WTC11 (cell line): ENCODE measurements around the gene NEK6. TPM values are rescaled to one million over a fixed set of nuclear protein-coding genes. Genes with fewer than 3 reads are reported as not detected.

ENCODE experiments used
- ATAC-seq: fragments of 200-7000 bp; cut with Tn5 transposase; 2 replicates; pipeline ENCODE4 v1.10.0; 2021; ENCODE audit warnings: mild to moderate bottlenecking, moderate library complexity
- CTCF ChIA-PET: fragments of 300-600 bp; sonication (Branson Sonifier 250); formaldehyde crosslinking; loops from one replicate; lab custom pipeline; 2021; ENCODE audit warnings: antibody characterized with exemption; lab: Charles Lee
- POLR2A ChIA-PET: fragments of 350-600 bp; sonication (Branson Sonifier 250); formaldehyde crosslinking; loops from one replicate; lab custom pipeline; 2021; ENCODE audit warnings: antibody characterized with exemption; lab: Charles Lee
- DNase-seq: peaks from one replicate; pipeline ENCODE4 v3.0.0; 2021; ENCODE audit warnings: low spot score
- H3K27ac Mint-ChIP-seq: 2 replicates; pipeline ENCODE4 v1.8.0; 2021; ENCODE audit warnings: mixed read lengths
- H3K27me3 Mint-ChIP-seq: 2 replicates; pipeline ENCODE4 v1.8.0; 2021; ENCODE audit warnings: low read depth, mild to moderate bottlenecking, moderate library complexity, mixed read lengths
- H3K36me3 Mint-ChIP-seq: 2 replicates; pipeline ENCODE4 v1.8.0; 2021; ENCODE audit warnings: mixed read lengths
- H3K4me1 Mint-ChIP-seq: 2 replicates; pipeline ENCODE4 v1.8.0; 2022; ENCODE audit warnings: mixed read lengths
- H3K4me3 Mint-ChIP-seq: 2 replicates; pipeline ENCODE4 v1.8.0; 2021; ENCODE audit warnings: mild to moderate bottlenecking, moderate library complexity, mixed read lengths
- H3K9me3 Mint-ChIP-seq: 2 replicates; pipeline ENCODE4 v1.8.0; 2021; ENCODE audit warnings: mixed read lengths
- CREM ChIP-seq: sonication (generic); formaldehyde crosslinking; IDR thresholded peaks from 2 replicates; pipeline ENCODE4 v1.8.1; 2022; ENCODE audit warnings: mild to moderate bottlenecking, missing genetic modification reagents, moderate library complexity
- HMGA2 ChIP-seq: fragments of 250-450 bp; sonication (Bioruptor Pico); IDR thresholded peaks from 2 replicates; pipeline ENCODE4 v1.4.0; 2021; ENCODE audit warnings: mild to moderate bottlenecking, moderate library complexity
- JAZF1 ChIP-seq: fragments of 250-450 bp; sonication (Bioruptor Pico); IDR thresholded peaks from 2 replicates; pipeline ENCODE4 v1.9.0; 2021; ENCODE audit warnings: moderate library complexity, mild to moderate bottlenecking, inconsistent platforms
- MXD4 ChIP-seq: fragments of 250-450 bp; sonication (Bioruptor Pico); IDR thresholded peaks from 2 replicates; pipeline ENCODE4 v1.8.0; 2021; ENCODE audit warnings: mild to moderate bottlenecking, moderate library complexity, borderline replicate concordance
- MYBL2 ChIP-seq: sonication (generic); formaldehyde crosslinking; IDR thresholded peaks from 2 replicates; pipeline ENCODE4 v1.8.1; 2023; ENCODE audit warnings: mild to moderate bottlenecking, moderate library complexity, missing genetic modification reagents
- NFATC4 ChIP-seq: fragments of 250-450 bp; sonication (Bioruptor Pico); IDR thresholded peaks from 2 replicates; pipeline ENCODE4 v1.9.0; 2021; ENCODE audit warnings: mild to moderate bottlenecking
- NFE2L1 ChIP-seq: sonication (generic); formaldehyde crosslinking; IDR thresholded peaks from 2 replicates; pipeline ENCODE4 v1.8.1; 2023; ENCODE audit warnings: missing genetic modification reagents
- NR1H2 ChIP-seq: sonication (generic); formaldehyde crosslinking; IDR thresholded peaks from 2 replicates; pipeline ENCODE4 v1.9.0; 2021; ENCODE audit warnings: mild to moderate bottlenecking, moderate library complexity, missing genetic modification reagents
- NR2C2 ChIP-seq: sonication (generic); formaldehyde crosslinking; IDR thresholded peaks from 2 replicates; pipeline ENCODE4 v1.8.0; 2022; ENCODE audit warnings: mild to moderate bottlenecking, missing genetic modification reagents
- SMAD3 ChIP-seq: sonication (generic); formaldehyde crosslinking; IDR thresholded peaks from 2 replicates; pipeline ENCODE4 v1.8.0; 2022; ENCODE audit warnings: missing genetic modification reagents, mild to moderate bottlenecking, borderline replicate concordance
- TCF7 ChIP-seq: sonication (generic); formaldehyde crosslinking; IDR thresholded peaks from 2 replicates; pipeline ENCODE4 v1.8.0; 2022; ENCODE audit warnings: mild to moderate bottlenecking, low read depth, missing genetic modification reagents, moderate library complexity
- ZNF263 ChIP-seq: sonication (generic); formaldehyde crosslinking; IDR thresholded peaks from 2 replicates; pipeline ENCODE4 v1.8.1; 2022; ENCODE audit warnings: low read depth, mild to moderate bottlenecking, moderate library complexity, missing genetic modification reagents
- ZNF317 ChIP-seq: sonication (generic); formaldehyde crosslinking; IDR thresholded peaks from 2 replicates; pipeline ENCODE4 v1.8.1; 2023; ENCODE audit warnings: low read depth, mild to moderate bottlenecking, moderate library complexity, missing genetic modification reagents, borderline replicate concordance
- ZNF423 ChIP-seq: fragments of 250-450 bp; sonication (Bioruptor Pico); IDR thresholded peaks from 2 replicates; pipeline ENCODE4 v2.1.2; 2022; ENCODE audit warnings: mild to moderate bottlenecking, moderate library complexity
- ZNF671 ChIP-seq: fragments of 250-450 bp; sonication (Bioruptor Pico); IDR thresholded peaks from 2 replicates; pipeline ENCODE4 v1.8.0; 2021; ENCODE audit warnings: mild to moderate bottlenecking
- total RNA-seq: library from RNA; stranded (reverse); gene quantifications from 3 replicates; pipeline ENCODE4 v1.2.3, GENCODE V29; 2021
- TF ChIP-seq, protein P1 (sequence below): sonication (generic); formaldehyde crosslinking; IDR thresholded peaks from 2 replicates; pipeline ENCODE4 v1.8.0; 2022; ENCODE audit warnings: mild to moderate bottlenecking, missing genetic modification reagents
- TF ChIP-seq, protein P2 (sequence below): fragments of 200-600 bp; IDR thresholded peaks from 2 replicates; pipeline ENCODE4 v1.8.0; 2022; ENCODE audit warnings: antibody characterized with exemption
- TF ChIP-seq, protein P3 (sequence below): sonication (generic); formaldehyde crosslinking; IDR thresholded peaks from 2 replicates; pipeline ENCODE4 v1.8.0; 2022; ENCODE audit warnings: mild to moderate bottlenecking, missing genetic modification reagents
- TF ChIP-seq, protein P4 (sequence below): sonication (generic); formaldehyde crosslinking; IDR thresholded peaks from 2 replicates; pipeline ENCODE4 v1.8.1; 2023; ENCODE audit warnings: mild to moderate bottlenecking, moderate library complexity, missing genetic modification reagents
- TF ChIP-seq, protein P5 (sequence below): sonication (generic); formaldehyde crosslinking; conservative IDR thresholded peaks from 2 replicates; pipeline ENCODE4 v1.8.1; 2022; ENCODE audit warnings: mild to moderate bottlenecking, missing genetic modification reagents

Gene NEK6
- total RNA-seq, 1 experiment from 2014 or later = 23.0 TPM

DNA sequence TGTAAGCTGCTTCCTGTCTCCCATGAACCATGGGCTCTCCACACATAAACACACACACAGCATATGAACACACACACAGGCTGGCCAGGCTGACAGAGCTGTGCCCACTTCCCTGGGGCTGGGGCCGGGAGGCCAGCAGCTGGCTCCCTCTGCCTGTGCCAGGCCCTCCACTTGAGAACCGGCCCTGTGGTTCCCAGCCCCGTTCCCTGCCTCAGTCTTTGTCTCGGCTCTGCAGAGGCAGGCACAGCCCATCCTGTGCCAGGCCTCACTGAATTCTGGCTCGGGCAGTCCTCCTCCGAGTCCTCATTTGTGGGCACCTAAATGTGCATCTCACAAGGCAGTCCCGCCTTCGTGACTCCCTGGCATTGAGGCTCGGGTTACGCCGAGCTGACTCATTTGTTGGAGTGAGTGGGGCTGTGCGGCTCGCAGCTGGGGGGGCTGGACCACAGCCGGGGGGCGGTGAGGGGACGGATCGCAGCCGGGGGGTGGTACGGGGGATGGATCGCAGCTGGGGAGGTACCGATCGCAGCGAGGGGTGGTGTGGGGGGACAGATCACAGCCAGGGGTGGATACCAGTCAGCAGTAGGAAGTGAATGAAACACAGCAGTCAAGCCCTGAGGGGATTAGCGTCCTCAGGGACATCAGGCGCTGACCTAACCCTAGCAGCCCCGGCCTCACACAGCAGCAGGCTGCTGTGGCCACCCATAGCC, 85.2 kb downstream of the NEK6 start:
- peaks cover 13% of the 10 kb centered on the region for H3K4me1 Mint-ChIP-seq
- H3K27me3 Mint-ChIP-seq = no peaks in the 10 kb centered on the region
- no peak for TF ChIP-seq HMGA2 (CRISPR knock-in tag)
- no peak for TF ChIP-seq CREM
- no peak for TF ChIP-seq NFE2L1 (CRISPR knock-in tag)
- TF ChIP-seq NR2C2 (CRISPR knock-in tag) = no peak
- no peak for TF ChIP-seq MXD4 (CRISPR knock-in tag)
- no peak for TF ChIP-seq NFATC4 (CRISPR knock-in tag)
- no peak for TF ChIP-seq ZNF263 (CRISPR knock-in tag)
- TF ChIP-seq, protein P1, sequence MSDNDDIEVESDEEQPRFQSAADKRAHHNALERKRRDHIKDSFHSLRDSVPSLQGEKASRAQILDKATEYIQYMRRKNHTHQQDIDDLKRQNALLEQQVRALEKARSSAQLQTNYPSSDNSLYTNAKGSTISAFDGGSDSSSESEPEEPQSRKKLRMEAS (CRISPR knock-in tag) = no peak
- no peak for TF ChIP-seq NR1H2 (CRISPR knock-in tag)
- TF ChIP-seq ZNF423 (CRISPR knock-in tag) = no peak; the same call in 1 of the 2 replicates
- TF ChIP-seq, protein P2, sequence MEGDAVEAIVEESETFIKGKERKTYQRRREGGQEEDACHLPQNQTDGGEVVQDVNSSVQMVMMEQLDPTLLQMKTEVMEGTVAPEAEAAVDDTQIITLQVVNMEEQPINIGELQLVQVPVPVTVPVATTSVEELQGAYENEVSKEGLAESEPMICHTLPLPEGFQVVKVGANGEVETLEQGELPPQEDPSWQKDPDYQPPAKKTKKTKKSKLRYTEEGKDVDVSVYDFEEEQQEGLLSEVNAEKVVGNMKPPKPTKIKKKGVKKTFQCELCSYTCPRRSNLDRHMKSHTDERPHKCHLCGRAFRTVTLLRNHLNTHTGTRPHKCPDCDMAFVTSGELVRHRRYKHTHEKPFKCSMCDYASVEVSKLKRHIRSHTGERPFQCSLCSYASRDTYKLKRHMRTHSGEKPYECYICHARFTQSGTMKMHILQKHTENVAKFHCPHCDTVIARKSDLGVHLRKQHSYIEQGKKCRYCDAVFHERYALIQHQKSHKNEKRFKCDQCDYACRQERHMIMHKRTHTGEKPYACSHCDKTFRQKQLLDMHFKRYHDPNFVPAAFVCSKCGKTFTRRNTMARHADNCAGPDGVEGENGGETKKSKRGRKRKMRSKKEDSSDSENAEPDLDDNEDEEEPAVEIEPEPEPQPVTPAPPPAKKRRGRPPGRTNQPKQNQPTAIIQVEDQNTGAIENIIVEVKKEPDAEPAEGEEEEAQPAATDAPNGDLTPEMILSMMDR = no peak
- TF ChIP-seq, protein P3, sequence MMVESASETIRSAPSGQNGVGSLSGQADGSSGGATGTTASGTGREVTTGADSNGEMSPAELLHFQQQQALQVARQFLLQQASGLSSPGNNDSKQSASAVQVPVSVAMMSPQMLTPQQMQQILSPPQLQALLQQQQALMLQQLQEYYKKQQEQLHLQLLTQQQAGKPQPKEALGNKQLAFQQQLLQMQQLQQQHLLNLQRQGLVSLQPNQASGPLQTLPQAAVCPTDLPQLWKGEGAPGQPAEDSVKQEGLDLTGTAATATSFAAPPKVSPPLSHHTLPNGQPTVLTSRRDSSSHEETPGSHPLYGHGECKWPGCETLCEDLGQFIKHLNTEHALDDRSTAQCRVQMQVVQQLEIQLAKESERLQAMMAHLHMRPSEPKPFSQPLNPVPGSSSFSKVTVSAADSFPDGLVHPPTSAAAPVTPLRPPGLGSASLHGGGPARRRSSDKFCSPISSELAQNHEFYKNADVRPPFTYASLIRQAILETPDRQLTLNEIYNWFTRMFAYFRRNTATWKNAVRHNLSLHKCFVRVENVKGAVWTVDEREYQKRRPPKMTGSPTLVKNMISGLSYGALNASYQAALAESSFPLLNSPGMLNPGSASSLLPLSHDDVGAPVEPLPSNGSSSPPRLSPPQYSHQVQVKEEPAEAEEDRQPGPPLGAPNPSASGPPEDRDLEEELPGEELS (CRISPR knock-in tag) = no peak
- TF ChIP-seq, protein P4, sequence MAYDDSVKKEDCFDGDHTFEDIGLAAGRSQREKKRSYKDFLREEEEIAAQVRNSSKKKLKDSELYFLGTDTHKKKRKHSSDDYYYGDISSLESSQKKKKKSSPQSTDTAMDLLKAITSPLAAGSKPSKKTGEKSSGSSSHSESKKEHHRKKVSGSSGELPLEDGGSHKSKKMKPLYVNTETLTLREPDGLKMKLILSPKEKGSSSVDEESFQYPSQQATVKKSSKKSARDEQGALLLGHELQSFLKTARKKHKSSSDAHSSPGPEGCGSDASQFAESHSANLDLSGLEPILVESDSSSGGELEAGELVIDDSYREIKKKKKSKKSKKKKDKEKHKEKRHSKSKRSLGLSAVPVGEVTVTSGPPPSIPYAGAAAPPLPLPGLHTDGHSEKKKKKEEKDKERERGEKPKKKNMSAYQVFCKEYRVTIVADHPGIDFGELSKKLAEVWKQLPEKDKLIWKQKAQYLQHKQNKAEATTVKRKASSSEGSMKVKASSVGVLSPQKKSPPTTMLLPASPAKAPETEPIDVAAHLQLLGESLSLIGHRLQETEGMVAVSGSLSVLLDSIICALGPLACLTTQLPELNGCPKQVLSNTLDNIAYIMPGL = no peak
- no peak for TF ChIP-seq JAZF1 (CRISPR knock-in tag)
- no peak for TF ChIP-seq ZNF671
- no peak for TF ChIP-seq ZNF317 (CRISPR knock-in tag)
- no peak for TF ChIP-seq SMAD3 (CRISPR knock-in tag)
- no peak for TF ChIP-seq MYBL2 (CRISPR knock-in tag)
- TF ChIP-seq, protein P5, sequence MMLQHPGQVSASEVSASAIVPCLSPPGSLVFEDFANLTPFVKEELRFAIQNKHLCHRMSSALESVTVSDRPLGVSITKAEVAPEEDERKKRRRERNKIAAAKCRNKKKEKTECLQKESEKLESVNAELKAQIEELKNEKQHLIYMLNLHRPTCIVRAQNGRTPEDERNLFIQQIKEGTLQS (CRISPR knock-in tag) = no peak
- TF ChIP-seq TCF7 = no peak
- CTCF ChIA-PET = interaction anchor here (0.6 to 2.2 kb wide), 9 partner anchors 9 to 217 kb away, joined by 3 to 10 read pairs (median 4); no protein-coding TSS in a partner anchor
- peak; percentile 44 for ATAC-seq
- H3K27ac Mint-ChIP-seq = peak overlapping the region; percentile 7
- no peak overlapping the region for H3K4me3 Mint-ChIP-seq
- H3K36me3 Mint-ChIP-seq = peaks cover 8% of the 10 kb centered on the region
- H3K9me3 Mint-ChIP-seq = peaks cover 5% of the 10 kb centered on the region; the same call in 1 of the 2 replicates
- no peak for DNase-seq
- POLR2A ChIA-PET = no interaction called here
